Astrocyte of the hippocampus (primary cell): ENCODE results near the gene SNX1.
"Not testable (repeated sequence)": the region's sequence is repeated elsewhere in the genome, so short reads cannot be mapped to it uniquely, and the experiment has no call there.

Source experiments
- DNase-seq: peaks from one replicate; pipeline ENCODE4 v3.0.0; 2011; ENCODE audit warnings: low read depth, low spot score

Gene SNX1

DNA sequence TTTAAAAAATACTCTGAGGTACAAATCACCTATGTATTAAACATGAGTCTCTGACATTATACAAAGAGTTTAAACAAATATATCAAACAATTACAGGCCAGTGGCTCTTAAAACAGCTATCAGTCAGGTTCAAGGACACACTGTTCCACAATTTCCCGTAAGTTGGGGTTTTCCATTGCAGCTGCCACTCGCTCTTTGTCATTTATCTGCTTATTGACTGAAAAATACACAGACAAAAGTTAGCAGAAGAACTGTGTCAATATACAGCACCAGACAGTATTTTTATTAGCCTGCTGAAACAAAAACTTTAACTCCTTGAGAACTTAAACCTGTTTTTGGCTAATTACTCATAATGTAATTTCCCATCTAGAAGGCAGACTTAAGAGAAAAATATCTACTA, 23.0 kb upstream of the SNX1 start:
- no peak for DNase-seq

DNA sequence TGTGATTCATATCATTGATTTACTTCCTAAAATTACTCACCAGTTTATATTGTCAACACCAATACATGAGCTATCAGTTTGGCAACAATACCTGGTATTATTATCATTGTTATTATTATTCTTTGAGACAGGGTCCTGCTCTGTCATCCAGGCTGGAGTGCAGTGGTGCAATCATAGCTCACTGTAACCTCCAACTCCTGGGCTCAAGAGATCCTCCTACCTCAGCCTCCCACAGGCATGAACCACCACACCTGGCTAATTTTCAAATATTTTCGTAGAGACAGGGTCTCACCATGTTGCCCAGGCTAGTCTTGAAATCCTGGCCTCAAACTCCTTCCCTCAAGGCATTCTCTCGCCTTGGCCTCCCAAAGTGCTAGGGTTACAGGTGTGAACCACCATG, 22.3 kb upstream of the SNX1 start:
- not testable (repeated sequence) for DNase-seq

DNA sequence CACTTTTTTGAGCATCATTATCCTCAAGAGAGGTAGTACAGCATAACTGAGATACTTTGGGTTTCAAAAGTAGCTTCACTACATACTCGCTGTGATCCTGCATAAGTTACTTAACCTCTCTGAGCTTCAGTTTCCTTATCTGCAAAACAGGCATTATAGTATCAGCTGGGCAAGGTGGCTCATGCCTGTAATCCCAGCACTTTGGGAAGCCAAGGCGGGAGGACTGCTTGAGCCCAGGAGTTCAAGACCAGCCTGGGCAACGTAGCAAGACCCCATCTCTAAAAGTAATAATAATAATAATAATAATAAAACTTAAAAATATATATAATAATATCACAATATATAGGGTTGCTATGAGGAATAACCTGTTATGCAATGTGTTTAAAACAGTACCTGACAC, 13.0 kb upstream of the SNX1 start:
- DNase-seq, result no peak

DNA sequence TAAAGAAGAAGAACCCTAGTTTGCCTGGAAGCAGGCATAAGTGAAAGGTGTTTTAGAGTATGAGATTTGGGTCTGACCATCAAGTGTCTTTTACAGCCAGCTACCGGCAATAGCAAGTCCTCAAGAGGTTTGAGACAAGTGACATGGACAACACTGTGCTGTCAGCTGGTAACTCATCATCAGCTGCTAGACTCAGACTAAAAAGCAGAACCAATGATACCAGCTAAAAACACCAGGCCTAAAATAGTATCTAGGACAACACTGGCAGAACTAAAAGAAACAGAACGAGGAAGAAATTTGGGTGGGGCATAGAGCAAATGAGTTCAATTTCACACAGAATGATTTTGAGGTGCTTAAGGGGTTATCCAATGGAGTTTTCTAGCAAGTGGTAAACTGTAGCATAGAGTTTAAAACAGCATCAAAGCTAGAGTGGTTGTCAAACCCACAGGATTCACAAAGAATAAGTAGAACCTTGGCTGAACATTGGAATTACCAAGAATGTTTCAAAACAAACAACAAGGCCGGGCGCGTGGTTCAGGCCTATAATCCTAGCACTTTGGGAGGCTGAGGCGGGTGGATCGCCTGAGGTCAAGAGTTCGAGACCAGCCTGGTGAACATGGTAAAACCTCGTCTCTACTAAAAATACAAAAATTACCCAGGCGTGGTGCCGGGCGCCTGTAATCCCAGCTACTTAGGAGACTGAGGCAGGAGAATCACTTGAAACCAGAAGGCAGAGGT, 6.1 kb upstream of the SNX1 start:
- DNase-seq, result no peak

DNA sequence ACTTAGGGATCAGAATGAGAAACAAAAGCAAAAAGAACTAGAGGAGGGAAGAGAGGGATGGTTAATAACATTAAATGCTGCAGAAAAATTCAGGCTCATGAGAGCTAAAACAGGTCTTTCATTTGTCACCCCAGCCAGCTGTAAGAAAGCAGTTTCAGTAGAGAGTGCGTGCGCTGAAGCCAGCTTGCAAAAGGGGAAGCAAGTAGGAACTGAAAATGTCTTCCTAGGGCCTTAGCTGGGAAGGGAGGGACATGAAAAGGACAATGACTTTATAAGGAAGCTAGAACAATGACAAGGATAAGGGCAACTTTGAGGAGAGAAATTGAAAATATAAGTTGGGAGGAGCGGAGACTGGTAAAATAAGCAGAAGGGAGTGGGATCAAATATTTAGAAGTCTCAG, 5.3 kb upstream of the SNX1 start:
- DNase-seq, result no peak

DNA sequence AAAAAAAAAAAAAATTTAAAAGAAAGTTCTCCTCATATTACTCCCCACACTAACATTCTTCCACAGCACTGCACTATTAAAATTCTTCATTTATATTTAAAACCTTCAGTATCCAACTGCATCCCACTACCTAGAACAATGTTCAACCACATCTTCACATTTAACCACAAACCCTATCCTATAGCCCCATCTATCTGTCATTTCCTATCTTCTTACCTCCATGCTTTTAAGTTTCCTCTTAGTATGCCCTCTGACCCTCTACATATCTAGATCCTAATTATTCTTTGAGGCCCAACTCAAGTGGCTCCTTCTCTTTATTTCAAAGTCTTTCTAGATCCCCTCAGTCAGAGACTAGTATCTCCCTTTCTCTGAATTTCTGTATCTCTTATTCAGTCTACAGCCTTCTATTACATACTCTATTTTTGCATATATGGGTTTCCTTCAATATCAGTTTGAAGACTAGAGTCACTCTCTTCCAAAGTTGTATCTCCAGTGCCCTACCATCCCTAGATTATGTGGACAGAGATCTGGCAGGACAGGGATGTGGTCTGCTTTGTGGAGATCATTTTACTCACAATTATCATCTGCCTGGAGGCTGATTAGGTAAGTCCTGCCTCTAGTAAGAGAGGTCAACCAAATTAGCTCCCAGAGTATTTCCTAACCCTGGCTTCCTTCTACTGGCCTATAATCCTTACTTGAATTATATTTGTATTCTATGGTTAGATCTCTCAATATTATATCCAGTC, 3.5 kb upstream of the SNX1 start:
- no peak for DNase-seq

DNA sequence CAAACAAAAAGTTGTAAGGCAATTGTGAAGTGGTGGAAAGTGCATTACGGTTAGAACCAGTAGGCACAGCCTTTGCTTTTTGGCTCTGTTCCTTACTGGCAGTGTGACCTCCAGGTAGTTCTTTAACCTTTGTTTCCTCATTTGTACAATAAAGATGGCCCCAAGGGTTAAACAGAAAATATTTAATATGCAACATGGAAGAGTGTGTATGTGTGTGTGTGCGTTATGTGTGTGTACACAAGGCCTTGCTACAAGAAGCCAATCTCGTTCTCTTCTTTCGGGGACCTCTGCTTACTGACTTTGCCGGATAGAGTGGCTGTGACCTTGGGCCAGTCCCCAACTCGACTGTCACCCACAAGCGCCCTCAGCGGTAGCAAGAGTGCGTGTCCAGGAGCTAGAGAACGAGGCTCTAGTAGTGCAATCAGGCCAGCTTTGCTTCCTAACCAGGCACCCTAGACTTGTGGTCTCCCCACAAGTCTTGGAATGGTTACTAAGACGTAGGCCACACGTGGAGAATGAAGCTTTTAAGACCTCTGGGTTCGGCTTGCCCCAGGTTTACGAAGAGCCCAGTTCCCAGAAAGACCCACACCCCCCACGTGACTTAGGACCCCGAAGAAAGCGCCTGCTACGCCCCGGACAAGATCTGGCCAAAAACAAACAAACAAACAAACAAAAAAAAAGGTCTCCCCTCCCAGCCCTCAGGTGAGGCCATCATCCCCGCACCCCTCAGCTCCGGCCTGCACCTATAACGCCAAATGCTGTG, 2.7 kb upstream of the SNX1 start:
- DNase-seq, result peak; percentile 70

DNA sequence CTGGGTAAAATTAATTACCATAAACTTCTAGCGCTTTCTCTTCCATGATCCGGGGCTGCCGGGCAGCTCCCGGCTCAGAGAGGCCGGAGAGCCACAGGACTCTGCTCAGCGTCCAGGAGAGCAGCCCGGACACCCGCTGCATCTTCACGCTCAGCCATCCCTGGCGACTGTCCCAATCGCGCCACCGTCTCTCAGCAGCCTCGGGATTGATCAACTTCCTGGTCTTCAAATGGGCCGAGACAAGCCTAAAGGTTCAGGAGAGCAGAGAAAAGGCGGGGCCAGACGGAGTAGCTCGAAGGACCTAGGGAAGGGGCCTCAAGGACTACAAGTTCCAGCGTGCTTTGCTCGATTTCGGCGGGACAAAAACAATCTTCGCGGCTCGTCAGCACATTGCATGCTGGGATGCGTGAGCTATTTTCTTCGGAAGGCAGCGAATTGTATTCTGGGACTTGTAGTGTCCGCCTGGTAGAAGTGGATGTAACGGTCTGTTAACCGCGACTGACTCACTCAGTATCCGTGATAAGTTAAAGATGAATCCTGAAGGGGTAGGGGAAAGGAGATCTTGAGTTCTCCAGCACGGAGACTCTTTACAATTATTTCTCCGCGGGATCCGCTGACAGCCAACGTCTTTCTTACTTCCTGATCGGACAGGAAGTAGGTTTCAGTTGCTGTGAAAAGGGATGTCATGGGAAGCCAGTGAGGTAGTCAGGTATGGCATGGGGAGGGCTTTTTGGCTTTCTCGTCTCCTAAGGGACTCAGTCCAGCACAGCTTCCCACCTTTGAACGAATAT, 2.0 kb upstream of the SNX1 start, which contains the start of gene CIAO2A:
TSS of gene CIAO2A (minus strand) at position 212 of the 791 bp plus-strand sequence. CDS start at position 142, 70 bp downstream.
- DNase-seq, result peak; percentile 99

DNA sequence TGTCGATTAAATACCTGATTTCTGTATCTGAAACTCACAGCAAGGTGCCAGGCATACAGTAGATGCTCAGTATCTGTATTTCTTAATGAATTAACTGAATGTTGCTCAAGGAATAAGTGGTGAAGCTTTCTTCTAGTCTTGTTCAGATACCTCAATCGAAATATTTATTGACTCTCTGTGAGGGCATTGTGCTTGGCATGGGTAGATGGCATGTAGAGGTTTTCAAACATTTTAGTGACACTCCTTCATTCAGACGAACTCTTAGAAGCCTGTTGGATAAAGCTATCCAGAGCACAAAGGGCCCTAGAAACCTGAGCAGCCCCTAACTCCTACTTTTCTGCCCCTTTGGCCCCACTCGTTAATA, 369 bp upstream of the SNX1 start:
- no peak for DNase-seq

DNA sequence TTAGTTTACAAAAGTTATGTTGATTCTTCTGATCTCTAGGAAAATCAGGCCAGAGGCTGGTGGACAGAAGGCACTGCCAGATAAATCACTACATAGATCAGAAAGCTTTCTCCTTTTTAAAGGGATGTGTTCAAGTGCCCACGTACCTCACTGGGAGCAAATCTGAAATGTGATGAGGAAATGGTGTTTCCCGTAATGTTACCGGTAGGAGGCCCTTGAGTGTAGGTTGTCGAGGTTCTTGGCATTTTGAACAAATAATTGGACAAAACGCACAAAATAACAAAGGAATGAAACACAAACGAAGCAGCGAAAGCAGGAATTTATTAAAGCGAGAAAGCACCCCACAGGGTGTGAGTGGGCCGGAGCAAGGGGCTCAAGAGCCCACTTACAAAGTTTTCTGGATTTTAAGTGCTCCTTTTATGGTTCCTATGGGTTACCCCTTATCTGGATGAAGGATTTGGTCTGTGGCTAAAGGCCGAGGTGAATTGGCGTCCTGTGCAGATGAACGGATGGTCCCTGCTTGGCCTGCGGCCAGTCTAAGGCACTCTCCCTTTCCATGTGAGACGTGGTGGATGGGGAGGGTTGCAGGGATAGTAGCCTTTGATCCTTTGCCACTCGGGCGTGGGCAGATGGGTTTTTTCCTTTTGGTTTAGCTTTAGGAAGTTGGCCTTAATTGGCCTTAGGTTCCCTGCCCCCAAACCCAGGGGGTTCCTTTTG, 1.0 kb downstream of the SNX1 start:
- DNase-seq, result peak; percentile 67

DNA sequence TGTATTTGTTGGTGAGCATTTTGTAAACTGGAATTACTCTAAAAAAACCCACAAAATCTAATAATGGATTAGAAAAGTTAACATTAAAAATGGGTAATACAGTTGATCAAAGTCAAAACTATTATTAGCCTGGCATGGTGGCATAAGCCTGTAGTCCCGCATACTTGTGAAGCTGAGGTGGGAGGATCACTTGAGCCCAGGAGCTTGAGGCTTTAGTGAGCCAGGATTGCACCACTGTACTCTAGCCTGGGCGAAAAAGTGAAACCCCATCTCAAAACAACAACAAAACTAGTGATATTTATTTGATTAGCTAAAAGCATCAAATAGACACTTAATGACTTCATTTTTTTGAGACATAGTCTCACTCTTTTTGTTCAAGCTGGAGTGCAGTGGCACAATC, 3.6 kb downstream of the SNX1 start:
- DNase-seq, result no peak

DNA sequence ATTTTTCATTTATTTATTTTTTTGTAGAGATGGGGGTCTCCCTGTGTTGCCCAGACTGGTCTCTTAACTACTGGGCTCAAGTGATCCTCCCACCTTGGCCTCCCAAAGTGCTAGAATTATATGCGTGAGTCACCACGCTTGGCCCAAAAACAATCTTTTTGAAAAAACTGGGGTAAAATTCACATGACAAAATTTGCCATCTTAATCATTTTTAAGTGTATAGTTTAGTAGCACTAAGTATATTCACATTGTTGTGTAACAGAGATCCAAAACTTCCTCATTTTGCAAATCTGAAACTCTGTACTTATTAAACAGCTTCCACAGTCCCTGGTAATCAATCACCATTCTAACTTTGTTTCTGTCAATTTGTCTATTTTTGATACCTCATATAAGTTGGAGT, 5.2 kb downstream of the SNX1 start:
- no peak for DNase-seq

DNA sequence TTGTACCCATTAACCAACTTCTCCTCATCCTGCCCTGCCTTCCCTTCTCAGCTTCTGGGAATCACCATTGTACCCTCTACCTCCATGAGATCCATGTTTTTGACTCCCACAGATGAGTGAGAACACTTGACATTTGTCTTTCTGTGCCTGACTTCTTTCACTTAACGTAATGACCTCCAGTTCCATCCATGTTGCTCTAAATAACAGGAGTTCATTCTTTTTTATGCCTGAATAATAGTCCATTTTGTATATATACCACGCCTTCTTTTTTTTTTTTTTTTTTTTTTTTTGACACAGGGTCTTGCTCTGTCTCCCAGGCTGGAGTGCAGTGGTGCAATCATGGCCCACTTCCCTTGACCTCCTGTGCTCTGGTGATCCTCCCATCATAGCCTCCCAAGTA, 6.7 kb downstream of the SNX1 start:
- DNase-seq, result no peak

DNA sequence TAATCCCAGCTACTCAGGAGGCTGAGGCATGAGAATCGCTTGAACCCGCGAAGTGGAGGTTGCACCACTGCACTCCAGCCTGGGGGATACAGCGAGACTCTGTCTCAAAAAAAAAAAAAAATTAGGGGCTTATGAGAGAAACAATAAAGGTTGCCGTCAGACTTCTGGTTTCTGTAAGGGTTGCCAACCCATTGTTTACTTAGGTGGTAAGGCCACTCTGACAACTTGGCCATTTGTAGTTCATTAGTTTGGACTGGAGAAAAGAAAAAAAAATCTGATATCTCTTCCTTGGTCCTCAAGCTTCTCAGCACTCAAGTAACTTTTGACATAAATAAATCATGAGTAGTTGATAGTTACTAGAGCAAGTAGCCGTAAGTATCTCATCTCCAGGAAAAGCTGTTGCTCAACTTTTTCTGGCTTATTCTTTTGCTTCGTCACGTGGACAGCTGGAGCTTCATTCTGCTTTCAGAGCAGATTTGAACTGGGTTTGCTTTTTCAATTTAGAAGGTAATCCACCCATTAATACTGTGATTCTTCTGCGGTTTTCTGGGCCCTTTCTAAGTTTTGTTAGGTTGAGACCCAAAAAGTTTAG, 9.4 kb downstream of the SNX1 start:
- DNase-seq, result no peak

DNA sequence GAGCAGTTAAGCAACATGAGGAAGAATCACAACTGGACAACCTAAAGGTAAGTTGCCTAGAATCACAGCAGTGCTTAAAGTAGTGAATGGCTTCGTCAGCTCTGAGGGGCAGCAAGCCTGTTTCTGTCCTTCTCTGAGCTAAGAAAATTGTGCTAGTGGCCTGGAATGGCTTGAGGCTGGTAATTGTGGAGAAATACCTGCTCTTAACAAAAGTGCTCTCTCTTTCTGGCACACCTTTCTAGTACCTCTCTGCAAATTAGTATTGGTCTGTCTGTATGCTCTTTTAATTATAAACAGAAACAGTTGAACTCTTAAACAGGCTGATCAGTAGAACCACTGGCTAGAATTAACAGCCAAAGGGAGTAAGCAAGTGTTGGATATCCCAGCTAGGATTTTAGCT, 11.6 kb downstream of the SNX1 start:
- DNase-seq, result no peak

DNA sequence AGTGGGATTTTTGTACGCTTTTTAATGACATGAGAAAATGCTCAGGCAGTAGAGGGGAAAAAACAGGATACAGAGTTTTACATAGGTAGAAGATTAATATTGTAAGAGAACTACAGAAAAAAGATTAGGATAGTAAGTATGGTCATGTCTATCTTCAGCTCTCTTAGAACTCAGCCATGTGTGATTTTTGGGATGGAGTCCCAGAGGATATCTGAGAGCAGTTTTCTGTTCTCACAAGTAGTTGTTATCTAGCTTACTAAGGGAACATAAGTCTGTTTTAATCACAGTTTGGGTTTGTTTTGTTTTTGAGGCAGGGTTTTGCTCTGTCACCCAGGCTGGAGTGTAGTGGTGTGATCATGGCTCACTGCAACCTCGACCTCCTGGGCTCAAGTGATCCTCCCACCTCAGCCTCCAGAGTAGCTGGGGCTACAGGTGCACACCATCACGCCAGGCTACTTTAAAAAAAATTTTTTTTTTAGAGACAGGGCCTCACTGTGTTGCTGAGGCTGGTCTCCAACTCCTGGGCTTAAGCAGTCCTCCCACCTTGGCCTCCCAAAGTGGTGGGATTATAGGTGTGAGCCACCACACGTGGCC, 14.4 kb downstream of the SNX1 start:
- DNase-seq, result not testable (repeated sequence)

DNA sequence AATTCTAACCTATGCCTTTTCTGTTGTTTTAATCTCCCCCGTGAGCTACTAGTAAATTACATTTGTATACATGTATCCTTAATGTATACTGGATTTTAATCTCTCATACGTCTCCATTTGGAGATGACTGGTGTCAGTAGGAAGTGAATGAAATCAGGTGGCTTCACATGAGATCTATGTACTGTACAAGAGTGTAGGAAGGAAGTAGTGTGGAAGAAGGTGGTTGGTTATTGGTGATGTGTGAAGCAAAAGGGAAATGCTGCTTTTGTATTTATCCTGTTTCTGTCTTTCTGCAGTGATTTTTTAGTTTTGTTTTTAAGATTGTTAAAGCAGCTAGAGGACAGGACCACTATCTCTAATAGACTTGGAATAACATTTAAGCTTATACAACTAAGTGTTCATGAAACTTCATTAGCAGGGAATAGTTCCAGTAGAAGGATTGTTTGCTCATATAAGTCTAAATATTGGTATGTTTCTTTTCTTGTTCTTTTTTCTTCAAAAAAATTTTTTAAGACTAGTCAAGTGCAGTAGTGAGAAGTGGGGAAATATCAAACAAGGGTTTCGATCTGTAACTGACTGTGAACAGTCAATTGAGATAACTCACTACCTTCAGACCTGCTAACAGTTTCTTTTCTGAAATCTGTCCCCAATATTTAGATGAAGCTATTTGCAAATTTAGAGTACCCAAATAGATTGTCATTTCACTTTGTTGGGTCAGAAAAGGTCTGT, 15.3 kb downstream of the SNX1 start:
- DNase-seq, result no peak

DNA sequence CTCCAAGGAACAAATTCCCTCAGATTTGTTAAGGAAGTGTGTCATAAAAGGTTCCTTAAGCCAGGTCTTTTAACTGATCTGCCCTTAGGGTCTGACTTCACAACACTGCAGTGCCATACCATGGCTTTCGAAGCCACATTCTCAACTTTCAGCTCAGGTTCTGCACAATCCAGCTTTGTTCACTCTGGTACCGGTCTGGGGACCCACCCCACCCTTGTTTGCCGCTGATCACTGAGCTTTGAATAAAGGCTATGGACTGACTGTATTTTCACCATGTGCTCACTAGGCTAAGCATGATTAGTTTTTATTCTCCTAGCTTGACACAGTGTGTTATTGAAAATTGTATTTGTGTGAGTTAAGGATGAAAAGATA, 15.9 kb downstream of the SNX1 start:
- DNase-seq, result no peak

DNA sequence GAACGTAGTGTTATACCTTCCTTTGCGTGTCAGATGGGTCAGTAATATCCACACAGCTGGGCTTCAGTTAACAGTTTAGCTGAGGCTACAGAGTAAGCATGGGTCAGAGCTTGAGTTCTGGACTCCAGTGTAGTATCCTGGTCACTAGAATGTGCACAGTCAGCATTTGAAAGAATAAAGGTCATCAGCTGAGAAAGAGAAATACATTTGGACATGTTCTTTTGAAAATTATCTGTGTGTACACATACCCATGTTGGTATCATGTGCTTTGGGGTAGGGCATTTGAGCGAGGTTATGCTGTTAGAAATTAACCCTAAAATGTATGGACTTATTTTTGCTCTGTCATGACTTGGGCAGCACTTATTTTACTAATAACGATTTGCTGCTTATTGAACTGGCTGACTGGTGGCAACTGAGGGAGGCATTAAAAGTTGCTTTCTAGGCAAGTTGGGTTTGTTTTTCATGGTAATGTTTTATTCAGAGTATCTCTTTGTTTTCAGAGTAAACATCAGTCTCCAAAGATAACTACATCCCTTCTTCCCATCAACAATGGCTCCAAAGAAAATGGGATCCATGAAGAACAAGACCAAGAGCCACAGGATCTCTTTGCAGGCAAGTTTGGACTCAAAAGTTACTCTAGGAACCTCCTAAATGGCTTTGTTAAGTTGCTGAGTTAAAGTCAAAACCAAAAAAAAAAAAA, 16.4 kb downstream of the SNX1 start:
- DNase-seq, result no peak
